T-helper 1 cell treated with Interleukin-12 subunit alpha and Interleukin-12 subunit beta and Interleukin-4 antibody, amounts not matched to agents 30 μg/mL and 1 μg/mL, for 36 hours (primary cell): ENCODE measurements around the gene SSRP1.
"Not testable (repeated sequence)": the region's sequence is repeated elsewhere in the genome, so short reads cannot be mapped to it uniquely, and the experiment has no call there.

ENCODE experiments used
- H3K27ac Mint-ChIP-seq: one replicate; pipeline ENCODE4 v1.8.0; 2021; ENCODE audit warnings: mild to moderate bottlenecking, mixed read lengths
- H3K27me3 Mint-ChIP-seq: one replicate; pipeline ENCODE4 v1.8.0; 2021; ENCODE audit warnings: low read depth, mixed read lengths
- H3K36me3 Mint-ChIP-seq: one replicate; pipeline ENCODE4 v1.8.0; 2021; ENCODE audit warnings: low read depth, mixed read lengths
- H3K4me1 Mint-ChIP-seq: one replicate; pipeline ENCODE4 v1.8.0; 2021; ENCODE audit warnings: low read depth, mixed read lengths
- H3K4me3 Mint-ChIP-seq: one replicate; pipeline ENCODE4 v1.8.0; 2021; ENCODE audit warnings: mild to moderate bottlenecking, moderate library complexity, mixed read lengths
- H3K9me3 Mint-ChIP-seq: one replicate; pipeline ENCODE4 v1.8.0; 2021; ENCODE audit warnings: mixed read lengths

The SSRP1 gene

GRCh38 chr11:57349491-57350274 is 14.0 kb upstream of the SSRP1 start:
- Mint-ChIP-seq H3K36me3 (peaks cover 3% of the 10 kb centered on the region), H3K4me3 (no peak overlapping the region), H3K4me1 (peaks cover 1% of the 10 kb centered on the region), H3K27ac (no peak overlapping the region), H3K27me3 (peaks cover 12% of the 10 kb centered on the region), H3K9me3 (peaks cover 6% of the 10 kb centered on the region)

DNA sequence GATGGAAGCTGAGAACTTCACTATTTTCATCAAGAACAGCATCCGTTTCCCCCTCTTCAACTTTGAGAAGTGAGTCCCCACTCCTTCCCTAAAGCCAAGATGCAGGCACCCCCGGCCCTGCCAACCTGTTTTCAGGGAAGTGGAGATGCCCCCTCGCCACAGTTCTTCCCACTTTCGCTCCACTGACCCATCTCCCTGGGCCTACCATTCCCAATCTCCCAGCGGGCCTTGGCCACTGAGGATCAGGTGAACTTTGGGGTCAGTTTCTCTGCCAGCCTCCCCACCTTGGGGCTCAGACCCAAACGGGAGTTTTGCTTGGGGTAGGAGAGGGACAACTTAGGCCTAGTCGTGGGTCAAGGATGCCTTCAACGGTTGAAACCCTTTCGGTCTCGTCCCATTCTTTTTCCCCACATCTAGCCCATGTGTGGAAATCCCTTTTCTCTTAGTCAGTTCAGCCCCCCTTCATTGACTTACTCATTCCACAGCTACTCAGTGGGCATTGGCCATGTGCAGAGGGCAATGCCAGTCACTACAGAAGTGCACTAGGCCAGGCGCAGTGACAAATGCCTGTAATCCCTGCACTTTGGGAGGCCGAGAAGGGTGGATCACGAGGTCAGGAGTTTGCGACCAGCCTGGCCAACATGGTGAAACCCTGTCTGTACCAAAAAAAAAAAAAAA is 13.1 kb upstream of the SSRP1 start:
- Mint-ChIP-seq H3K4me1 (peaks cover 1% of the 10 kb centered on the region), H3K27ac (no peak overlapping the region)

DNA sequence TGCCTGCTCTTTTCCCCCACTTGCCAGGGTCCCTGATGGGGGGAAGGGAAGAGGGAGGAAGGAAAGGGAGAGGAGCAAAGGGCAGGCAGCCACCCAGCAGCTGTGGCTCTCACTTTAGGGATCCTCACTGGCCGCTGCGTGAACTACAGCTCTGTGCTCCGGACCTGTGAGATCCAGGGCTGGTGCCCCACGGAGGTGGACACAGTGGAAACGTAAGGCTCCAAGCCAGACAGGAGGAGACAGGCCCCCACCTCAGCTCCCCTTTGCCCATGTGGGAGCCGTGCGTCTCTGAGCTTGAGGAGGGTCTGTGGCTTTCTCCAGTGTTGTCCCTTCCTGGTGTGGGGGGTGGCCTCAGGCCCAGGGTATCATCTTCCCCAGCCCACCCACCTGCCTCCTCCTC is 12.4 kb upstream of the SSRP1 start:
- no peak overlapping the region for H3K4me3 Mint-ChIP-seq
- peaks cover 1% of the 10 kb centered on the region for H3K27me3 Mint-ChIP-seq
- peaks cover 3% of the 10 kb centered on the region for H3K36me3 Mint-ChIP-seq
- H3K27ac Mint-ChIP-seq: no peak overlapping the region
- peaks cover 1% of the 10 kb centered on the region for H3K4me1 Mint-ChIP-seq
- peaks cover 6% of the 10 kb centered on the region for H3K9me3 Mint-ChIP-seq

More for the DNA sequence above, 13.1 kb upstream of the SSRP1 start:
- no peak overlapping the region for H3K4me3 Mint-ChIP-seq
- peaks cover 6% of the 10 kb centered on the region for H3K9me3 Mint-ChIP-seq
- H3K27me3 Mint-ChIP-seq: peaks cover 5% of the 10 kb centered on the region
- H3K36me3 Mint-ChIP-seq: peaks cover 3% of the 10 kb centered on the region

- Mint-ChIP-seq H3K4me1 (peaks cover 1% of the 10 kb centered on the region), H3K27ac (no peak overlapping the region), H3K9me3 (peaks cover 6% of the 10 kb centered on the region), H3K27me3 (no peaks in the 10 kb centered on the region), H3K36me3 (peaks cover 3% of the 10 kb centered on the region), H3K4me3 (no peak overlapping the region)
These were observed 11.6 kb upstream of the SSRP1 start for GRCh38 chr11:57347336-57347735.

- Mint-ChIP-seq H3K9me3 (no peaks in the 10 kb centered on the region), H3K4me3 (no peak overlapping the region), H3K36me3 (no peaks in the 10 kb centered on the region), H3K27ac (no peak overlapping the region), H3K27me3 (peaks cover 3% of the 10 kb centered on the region), H3K4me1 (peaks cover 2% of the 10 kb centered on the region)
These were observed 10.0 kb upstream of the SSRP1 start for GRCh38 chr11:57345555-57346211.

GRCh38 chr11:57344826-57345225 is 9.1 kb upstream of the SSRP1 start:
- Mint-ChIP-seq H3K27me3 (peaks cover 6% of the 10 kb centered on the region), H3K27ac (no peak overlapping the region), H3K36me3 (no peaks in the 10 kb centered on the region), H3K4me3 (no peak overlapping the region), H3K9me3 (no peaks in the 10 kb centered on the region), H3K4me1 (peaks cover 3% of the 10 kb centered on the region)

GRCh38 chr11:57343825-57344224 is 8.1 kb upstream of the SSRP1 start:
- Mint-ChIP-seq H3K9me3 (no peaks in the 10 kb centered on the region), H3K27ac (no peak overlapping the region), H3K4me3 (no peak overlapping the region), H3K4me1 (peaks cover 3% of the 10 kb centered on the region), H3K27me3 (peaks cover 6% of the 10 kb centered on the region), H3K36me3 (no peaks in the 10 kb centered on the region)

DNA sequence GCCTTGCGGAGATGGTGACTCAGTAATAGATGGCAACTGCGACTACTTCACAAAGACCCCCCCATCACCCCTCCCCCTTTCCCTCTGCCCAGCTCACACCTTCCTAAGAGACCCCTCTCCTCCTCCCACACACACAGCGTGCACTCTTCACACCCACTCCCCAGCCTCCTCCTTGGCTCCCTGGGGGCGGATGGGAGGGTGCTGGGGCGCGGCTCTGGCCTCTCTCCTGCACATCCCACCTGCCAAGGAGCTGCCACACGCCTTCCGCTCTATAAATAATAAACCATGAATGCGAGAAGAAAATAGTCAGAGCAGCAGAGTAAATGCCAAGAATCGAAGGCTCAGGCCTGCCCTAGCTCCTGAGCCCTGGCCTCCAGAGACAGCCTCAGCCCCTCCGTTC is 7.0 kb upstream of the SSRP1 start:
- Mint-ChIP-seq H3K27me3 (peaks cover 6% of the 10 kb centered on the region), H3K36me3 (no peaks in the 10 kb centered on the region), H3K4me1 (peaks cover 3% of the 10 kb centered on the region), H3K27ac (no peak overlapping the region), H3K4me3 (no peak overlapping the region), H3K9me3 (no peaks in the 10 kb centered on the region)

GRCh38 chr11:57341250-57341808 is 5.6 kb upstream of the SSRP1 start:
- Mint-ChIP-seq H3K27me3 (peaks cover 6% of the 10 kb centered on the region), H3K9me3 (no peaks in the 10 kb centered on the region), H3K4me3 (no peak overlapping the region), H3K4me1 (peaks cover 7% of the 10 kb centered on the region), H3K36me3 (no peaks in the 10 kb centered on the region), H3K27ac (no peak overlapping the region)

DNA sequence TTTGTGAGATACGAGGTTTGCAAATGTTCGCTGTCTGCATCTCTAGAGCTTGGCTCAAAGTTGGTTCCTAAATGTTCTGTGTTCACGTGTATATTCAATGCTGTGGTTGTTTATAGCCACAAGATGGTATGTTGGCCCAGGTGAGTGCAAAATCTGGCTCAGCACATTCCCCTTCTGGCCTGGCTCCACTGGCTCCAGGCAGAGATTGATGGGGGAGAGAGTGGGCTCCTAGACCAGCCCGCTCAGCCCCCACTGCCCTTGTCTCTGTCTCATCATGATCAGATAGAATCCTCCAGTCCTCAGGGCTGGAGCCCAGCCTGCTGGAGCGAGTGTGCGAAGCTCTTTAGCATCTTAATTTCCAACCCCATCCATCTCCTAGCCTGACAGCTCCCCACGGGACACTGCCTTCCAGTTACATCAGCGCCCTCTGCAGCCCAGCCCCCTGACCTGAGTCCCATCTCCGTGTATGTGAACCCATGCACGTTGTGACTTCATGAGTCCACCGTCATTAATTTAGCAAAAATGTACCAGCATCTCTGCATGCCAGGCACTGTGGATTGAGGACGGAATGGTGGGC is 4.4 kb upstream of the SSRP1 start:
- no peak overlapping the region for H3K4me3 Mint-ChIP-seq
- no peak overlapping the region for H3K27ac Mint-ChIP-seq
- no peaks in the 10 kb centered on the region for H3K9me3 Mint-ChIP-seq
- peaks cover 11% of the 10 kb centered on the region for H3K4me1 Mint-ChIP-seq
- peaks cover 6% of the 10 kb centered on the region for H3K27me3 Mint-ChIP-seq
- H3K36me3 Mint-ChIP-seq: no peaks in the 10 kb centered on the region

- Mint-ChIP-seq H3K36me3 (peaks cover 3% of the 10 kb centered on the region), H3K27ac (no peak overlapping the region), H3K4me1 (peaks cover 19% of the 10 kb centered on the region), H3K4me3 (no peak overlapping the region), H3K27me3 (peaks cover 6% of the 10 kb centered on the region), H3K9me3 (no peaks in the 10 kb centered on the region)
These were observed 3.6 kb upstream of the SSRP1 start for GRCh38 chr11:57339328-57339727.

GRCh38 chr11:57338142-57338541 is 2.5 kb upstream of the SSRP1 start, which contains the start of gene P2RX3:
Gene P2RX3, plus strand, starts transcription at chr11:57338352. Its CDS starts 199 bp downstream, at chr11:57338551.
- Mint-ChIP-seq H3K9me3 (no peaks in the 10 kb centered on the region), H3K4me3 (no peak within 1 kb of the TSS), H3K27me3 (peaks cover 6% of the 10 kb centered on the region), H3K36me3 (peaks cover 6% of the 10 kb centered on the region), H3K27ac (no peak within 1 kb of the TSS), H3K4me1 (peaks cover 23% of the 10 kb centered on the region)

DNA sequence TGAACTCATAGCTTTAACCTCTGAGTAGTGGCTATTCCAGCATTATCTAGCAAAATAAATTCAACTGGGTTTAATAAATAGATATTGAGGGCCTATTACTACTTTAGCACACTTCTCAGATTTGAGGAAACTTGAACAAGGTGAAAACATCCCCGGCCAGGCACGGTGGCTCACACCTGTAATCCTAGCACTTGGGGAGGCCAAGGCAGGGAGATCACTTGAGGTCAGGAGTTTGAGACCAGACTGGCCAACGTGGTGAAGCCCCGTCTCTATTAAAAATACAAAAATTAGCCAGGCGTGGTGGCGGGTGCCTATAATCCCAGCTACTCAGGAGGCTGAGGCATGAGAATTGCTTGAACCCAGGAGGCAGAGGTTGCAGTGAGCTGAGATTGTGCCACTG is 1.2 kb upstream of the SSRP1 start:
- Mint-ChIP-seq H3K27ac (peak overlapping the region; percentile 98), H3K36me3 (peaks cover 13% of the 10 kb centered on the region), H3K4me1 (peaks cover 28% of the 10 kb centered on the region)
- not testable (repeated sequence) for H3K9me3 Mint-ChIP-seq, H3K27me3 Mint-ChIP-seq, H3K4me3 Mint-ChIP-seq

GRCh38 chr11:57336111-57336666 is 497 bp upstream of the SSRP1 start:
- H3K27ac Mint-ChIP-seq: peak overlapping the region; percentile 98
- H3K4me1 Mint-ChIP-seq: peaks cover 28% of the 10 kb centered on the region
- H3K36me3 Mint-ChIP-seq: peaks cover 19% of the 10 kb centered on the region
- H3K27me3 Mint-ChIP-seq: peaks cover 6% of the 10 kb centered on the region
- H3K9me3 Mint-ChIP-seq: no peaks in the 10 kb centered on the region
- H3K4me3 Mint-ChIP-seq: peak overlapping the region; percentile 97
